OCI-LY3 (cell line): Measurements from ENCODE around the gene SLC2A13.
A peak's percentile ranks its signal among the peaks of the same experiment; 100 is the strongest.

Experiments used
- H2AFZ ChIP-seq: fragments of 200-600, 300-600 bp; shearing (Covaris generic); 2 replicates; pipeline ENCODE4 v1.6.0; 2014; ENCODE audit warnings: antibody characterized with exemption, low read depth, low read length
- H3K27ac ChIP-seq: fragments of 200-600, 300-600 bp; sonication (generic); 2 replicates; pipeline ENCODE4 v1.5.1; 2014; ENCODE audit warnings: mild to moderate bottlenecking, low read length, moderate library complexity, mixed read lengths
- H3K27me3 ChIP-seq: fragments of 200-600, 300-600 bp; sonication (generic); 2 replicates; pipeline ENCODE4 v1.6.1; 2014; ENCODE audit warnings: low read depth, low read length, mixed read lengths
- H3K36me3 ChIP-seq: fragments of 200-600, 300-600 bp; sonication (generic); replicated peaks from 2 replicates; pipeline ENCODE3; 2014; ENCODE audit warnings: low read depth, low read length, mixed read lengths
- H3K4me1 ChIP-seq: fragments of 300-600, 200-600 bp; sonication (generic); 2 replicates; pipeline ENCODE4 v1.6.1; 2014; ENCODE audit warnings: low read length, mixed read lengths
- H3K4me2 ChIP-seq: fragments of 200-600, 300-600 bp; sonication (generic); 2 replicates; pipeline ENCODE4 v1.6.1; 2014; ENCODE audit warnings: low read length, mixed read lengths
- H3K4me3 ChIP-seq: fragments of 300-600, 200-600 bp; sonication (generic); 2 replicates; pipeline ENCODE4 v1.5.1; 2014; ENCODE audit warnings: antibody characterized with exemption, mild to moderate bottlenecking, low read length, moderate library complexity
- H3K79me2 ChIP-seq: fragments of 300-600, 200-600 bp; shearing (Covaris generic); 2 replicates; pipeline ENCODE4 v1.6.1; 2014; ENCODE audit warnings: mild to moderate bottlenecking, low read length, mixed read lengths
- H3K9ac ChIP-seq: fragments of 300-600, 200-600 bp; shearing (Covaris generic); 2 replicates; pipeline ENCODE4 v1.6.0; 2014; ENCODE audit warnings: mild to moderate bottlenecking, low read length, moderate library complexity
- H3K9me3 ChIP-seq: fragments of 200-600, 300-600 bp; shearing (Covaris generic); 2 replicates; pipeline ENCODE4 v1.6.1; 2014; ENCODE audit warnings: low read length, mixed read lengths; ENCODE audit not compliant: insufficient read depth
- H4K20me1 ChIP-seq: fragments of 200-600, 300-600 bp; sonication (generic); 2 replicates; pipeline ENCODE4 v1.6.1; 2016; ENCODE audit warnings: low read length, mixed read lengths; ENCODE audit not compliant: insufficient read depth
- CTCF ChIP-seq: fragments of 200-600, 300-600 bp; sonication (generic); IDR thresholded peaks from 2 replicates; pipeline ENCODE4 v1.5.1; 2014; ENCODE audit warnings: antibody characterized with exemption, low read length, low read depth
- EZH2phosphoT487 ChIP-seq: fragments of 200-600 bp; shearing (Covaris generic); IDR thresholded peaks from 2 replicates; pipeline ENCODE4 v1.6.1; 2018; ENCODE audit warnings: antibody characterized with exemption, mixed run types, low read depth

SLC2A13 gene

GRCh38 chr12:40105515-40106201 is at the start of gene SLC2A13:
Gene SLC2A13, minus strand, starts transcription at chr12:40106081. Its CDS starts 273 bp downstream, at chr12:40105808.
- H3K4me2 ChIP-seq: peak within 1 kb of the TSS; percentile 89
- H4K20me1 ChIP-seq: peaks cover 33% of the 10 kb centered on the region; the same call in 1 of the 2 replicates
- H3K27ac ChIP-seq: peak within 1 kb of the TSS; percentile 19; the same call in 1 of the 2 replicates
- H2AFZ ChIP-seq: peak within 1 kb of the TSS; percentile 83
- H3K9me3 ChIP-seq: no peaks in the 10 kb centered on the region
- peaks cover 44% of the 10 kb centered on the region for H3K4me1 ChIP-seq
- peak within 1 kb of the TSS; percentile 87 for H3K9ac ChIP-seq
- H3K27me3 ChIP-seq: peaks cover 5% of the 10 kb centered on the region; the same call in 1 of the 2 replicates
- H3K4me3 ChIP-seq: peak within 1 kb of the TSS; percentile 95
- no peak for TF ChIP-seq CTCF
- peaks cover 42% of the 10 kb centered on the region for H3K79me2 ChIP-seq
- peaks cover 11% of the 10 kb centered on the region for H3K36me3 ChIP-seq

GRCh38 chr12:40154381-40154780 is 48.5 kb upstream of the SLC2A13 start:
- no peak overlapping the region for H3K9ac ChIP-seq
- H3K27ac ChIP-seq: peak overlapping the region; percentile 54
- TF ChIP-seq CTCF (no peak), EZH2phosphoT487 (no peak)
- H2AFZ ChIP-seq: no peak overlapping the region
- H3K4me2 ChIP-seq: peak overlapping the region; percentile 3; the same call in 1 of the 2 replicates
- H3K36me3 ChIP-seq: peaks cover 3% of the 10 kb centered on the region
- no peak overlapping the region for H3K4me3 ChIP-seq
- H3K79me2 ChIP-seq: no peaks in the 10 kb centered on the region
- H3K27me3 ChIP-seq: peaks cover 8% of the 10 kb centered on the region; the same call in 1 of the 2 replicates
- peaks cover 70% of the 10 kb centered on the region for H3K4me1 ChIP-seq
- H4K20me1 ChIP-seq: no peaks in the 10 kb centered on the region
- 0 out of 2 replicates have a peak, but pooled peaks cover 2% of the 10 kb centered on the region for H3K9me3 ChIP-seq

- H2AFZ ChIP-seq: 0 out of 2 replicates have a peak overlapping the region, but pooled peaks have one; percentile 44
These were observed 47.6 kb upstream of the SLC2A13 start for GRCh38 chr12:40153432-40153831.

More at GRCh38 chr12:40153432-40153831, 47.6 kb upstream of the SLC2A13 start:
- Histone ChIP-seq H3K9me3 (no peaks in the 10 kb centered on the region), H3K4me2 (peak overlapping the region; percentile 1; the same call in 1 of the 2 replicates), H3K27me3 (peaks cover 8% of the 10 kb centered on the region; the same call in 1 of the 2 replicates), H3K9ac (0 out of 2 replicates have a peak overlapping the region, but pooled peaks have one; percentile 10), H3K4me1 (peaks cover 61% of the 10 kb centered on the region), H3K4me3 (no peak overlapping the region), H3K79me2 (no peaks in the 10 kb centered on the region), H3K36me3 (no peaks in the 10 kb centered on the region), H4K20me1 (no peaks in the 10 kb centered on the region), H3K27ac (peak overlapping the region; percentile 54)
- TF ChIP-seq CTCF: no peak
- TF ChIP-seq EZH2phosphoT487: no peak
